HG03135 (cell line): ENCODE results near the gene CYP4F22.
"Not testable (repeated sequence)": the region's sequence is repeated elsewhere in the genome, so short reads cannot be mapped to it uniquely, and the experiment has no call there.

Experiments
- ATAC-seq: cut with Tn5 transposase; IDR thresholded peaks from one replicate; pipeline ENCODE4 v1.9.1; 2021; ENCODE audit warnings: mild to moderate bottlenecking, moderate library complexity; ENCODE audit not compliant: unreplicated experiment

The CYP4F22 gene

DNA sequence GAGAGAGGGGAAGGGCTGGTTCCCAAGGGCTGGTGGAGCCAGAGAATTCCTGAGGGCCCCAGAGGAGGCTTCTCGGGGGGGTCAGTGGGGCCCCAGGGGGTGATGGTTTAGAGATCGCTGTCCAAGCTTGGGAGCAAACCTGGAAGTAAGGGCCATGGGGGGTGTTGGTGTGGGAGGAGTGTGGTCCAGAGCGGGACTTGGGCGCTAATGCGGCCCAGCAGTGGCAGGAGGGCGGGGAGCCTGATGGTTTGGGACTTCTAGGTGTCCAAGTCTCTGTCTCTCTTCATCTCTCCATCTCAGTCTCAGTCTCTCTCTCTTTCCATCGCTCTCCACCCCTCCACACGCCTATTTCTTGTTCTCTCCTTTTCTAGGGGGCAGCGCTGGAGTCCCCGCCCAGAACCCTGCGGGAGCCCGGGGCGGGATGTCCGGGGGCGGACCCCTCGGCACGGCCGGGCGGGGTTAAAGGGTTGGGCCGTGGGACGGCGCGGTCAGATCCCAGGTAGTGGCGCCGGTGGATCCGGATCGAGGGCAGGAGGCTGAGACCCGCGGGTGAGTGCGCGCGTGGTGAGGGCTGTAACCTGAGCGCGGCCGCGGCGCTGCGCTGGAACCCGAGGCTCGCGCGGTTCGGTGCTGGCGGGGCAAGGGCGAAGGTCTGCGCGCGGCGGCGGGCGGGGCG is at the start of gene CYP4F22:
Gene CYP4F22 (plus strand): TSS at position 491 of the 676 bp plus-strand sequence. CDS start 16,812 bp downstream, outside the sequence.
- no peak for ATAC-seq

DNA sequence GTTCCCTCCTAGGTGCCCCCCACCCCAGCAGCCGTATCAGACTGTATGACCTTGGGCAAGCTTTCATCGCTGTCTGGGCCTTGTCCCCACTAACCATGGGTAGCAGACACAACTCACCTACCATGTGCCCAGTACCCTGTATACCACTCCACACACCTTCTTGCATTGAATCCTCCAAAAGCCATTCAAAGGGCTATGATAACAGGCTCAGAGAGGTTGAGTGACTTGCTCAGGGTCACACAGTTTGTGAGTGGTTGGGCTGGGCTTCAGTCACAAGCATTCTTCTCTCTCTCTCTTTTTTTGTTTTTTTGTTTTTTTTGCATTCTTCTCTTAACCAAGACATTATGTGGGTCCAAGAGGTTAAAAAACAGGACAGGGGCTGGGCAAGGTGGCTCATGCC is 46.6 kb upstream of the CYP4F22 start:
- ATAC-seq: no peak

GRCh38 chr19:15463861-15464371 is 44.4 kb upstream of the CYP4F22 start:
- ATAC-seq: no peak

GRCh38 chr19:15464394-15465385 is 43.6 kb upstream of the CYP4F22 start, which contains the start of gene RASAL3:
Gene RASAL3 (minus strand): TSS chr19:15464544. CDS start chr19:15464358, 186 bp downstream.
- no peak for ATAC-seq

GRCh38 chr19:15466851-15467733 is 41.2 kb upstream of the CYP4F22 start:
- ATAC-seq: peak; percentile 44

- no peak for ATAC-seq
Observed at GRCh38 chr19:15467734-15468214, 40.6 kb upstream of the CYP4F22 start.

GRCh38 chr19:15468675-15469512 is 39.4 kb upstream of the CYP4F22 start:
- ATAC-seq: no peak

DNA sequence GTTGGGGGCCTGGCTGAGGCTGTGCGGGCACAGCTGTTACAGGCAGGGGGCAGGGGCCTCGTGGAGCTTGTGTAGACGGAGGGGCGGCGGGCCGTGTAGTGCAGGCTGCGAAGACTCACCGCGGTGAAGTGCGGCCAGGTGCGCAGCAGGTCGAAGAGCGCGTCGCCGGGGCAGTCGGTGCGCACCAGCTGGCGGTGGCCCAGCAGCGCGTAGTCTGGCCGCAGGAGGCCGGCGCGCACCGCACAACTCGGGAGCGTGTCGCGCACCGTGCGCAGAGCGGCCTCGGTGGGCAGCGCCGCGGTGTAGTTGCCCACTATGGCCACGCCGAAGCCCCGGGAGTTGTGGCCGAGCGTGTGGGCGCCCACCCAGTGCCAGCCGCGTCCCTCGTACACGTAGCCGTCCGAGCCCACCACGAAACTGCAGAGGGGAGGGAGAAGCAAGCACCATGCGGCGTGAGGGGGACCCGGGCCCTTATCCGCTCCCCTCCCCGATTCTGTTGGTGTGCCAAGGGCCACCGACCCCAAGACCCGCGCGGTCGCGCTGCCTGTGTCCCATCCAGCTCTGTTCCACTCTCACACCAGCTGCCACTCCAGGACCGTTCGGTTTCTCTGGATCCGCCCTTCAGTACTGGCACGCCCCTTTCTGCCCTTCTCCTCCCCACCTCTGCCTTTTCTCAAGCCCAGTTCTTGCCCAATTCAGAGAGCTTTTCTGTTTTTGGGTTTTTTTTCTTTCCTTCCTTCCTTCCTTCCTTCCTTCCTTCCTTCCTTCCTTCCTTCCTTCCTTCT is 38.6 kb upstream of the CYP4F22 start:
- no peak for ATAC-seq

DNA sequence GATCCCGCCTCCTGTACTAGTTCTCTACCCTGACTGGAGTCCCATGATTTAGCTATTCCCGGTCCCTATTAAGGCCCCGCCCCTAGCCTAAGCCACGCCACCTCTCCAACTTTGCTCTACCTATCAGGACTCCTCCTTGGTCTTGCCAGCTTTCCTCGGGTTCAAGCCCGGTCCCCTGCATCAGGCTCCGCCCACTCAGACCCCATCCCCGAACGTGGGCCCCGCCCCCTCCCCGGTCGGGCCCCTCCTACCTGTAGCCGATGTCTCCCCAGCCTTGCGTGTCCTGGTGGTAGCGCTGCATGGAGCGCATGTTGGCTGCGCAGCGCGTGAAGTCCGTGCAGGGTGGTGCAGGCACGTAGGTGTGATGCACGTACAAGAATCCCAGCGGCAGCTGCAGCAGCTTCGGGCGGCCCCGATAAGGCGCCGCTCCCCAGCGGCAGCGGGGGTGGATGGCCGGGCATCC is 36.7 kb upstream of the CYP4F22 start:
- ATAC-seq: no peak

- not testable (repeated sequence) for ATAC-seq
Observed at GRCh38 chr19:15473821-15474220, 34.5 kb upstream of the CYP4F22 start.

DNA sequence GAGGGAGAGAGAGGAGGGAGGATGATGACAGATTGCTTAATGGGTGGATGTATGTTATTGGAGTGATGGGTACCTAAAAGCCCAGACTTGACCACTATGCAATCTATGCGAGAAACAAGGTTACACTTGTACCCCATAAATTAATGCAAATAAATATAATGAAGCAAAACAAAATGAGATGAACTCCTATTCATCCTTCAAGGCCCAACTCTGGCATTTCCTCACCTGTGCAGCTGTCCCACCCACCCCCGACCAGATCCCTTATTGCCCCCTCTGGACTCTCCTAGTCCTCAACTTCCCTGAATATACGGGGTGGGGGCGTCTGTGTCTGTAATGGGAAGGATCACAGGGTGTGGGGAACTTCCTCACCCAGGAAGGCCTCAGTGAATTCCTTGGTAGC is 33.2 kb upstream of the CYP4F22 start:
- ATAC-seq: no peak

DNA sequence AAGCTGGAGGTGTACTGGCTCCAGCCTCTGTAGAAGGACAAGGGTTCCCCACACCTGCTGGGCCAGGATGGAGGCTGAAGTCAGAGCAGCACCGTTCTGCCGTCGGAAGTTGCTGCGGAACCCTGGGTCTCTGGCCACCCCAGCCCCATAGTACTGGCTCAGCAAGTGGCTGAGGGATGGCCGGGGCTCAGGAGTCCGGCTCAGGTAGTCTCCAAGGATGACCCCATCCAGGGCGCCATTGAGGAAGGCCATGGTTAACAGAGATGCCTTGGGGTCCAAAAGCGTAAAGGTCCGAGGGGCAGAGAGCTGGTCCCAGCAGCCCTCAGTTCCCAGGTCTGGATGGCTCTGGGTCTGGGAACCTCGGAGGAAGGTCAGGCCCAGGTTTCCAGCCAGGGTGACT is 32.7 kb upstream of the CYP4F22 start:
- ATAC-seq: no peak

- no peak for ATAC-seq
Observed at GRCh38 chr19:15476325-15476724, 32.0 kb upstream of the CYP4F22 start.

GRCh38 chr19:15479391-15480345 is 28.7 kb upstream of the CYP4F22 start, which contains the start of gene PGLYRP2:
Gene PGLYRP2 (minus strand): TSS chr19:15479501. CDS start chr19:15479371, 130 bp downstream.
- no peak for ATAC-seq

DNA sequence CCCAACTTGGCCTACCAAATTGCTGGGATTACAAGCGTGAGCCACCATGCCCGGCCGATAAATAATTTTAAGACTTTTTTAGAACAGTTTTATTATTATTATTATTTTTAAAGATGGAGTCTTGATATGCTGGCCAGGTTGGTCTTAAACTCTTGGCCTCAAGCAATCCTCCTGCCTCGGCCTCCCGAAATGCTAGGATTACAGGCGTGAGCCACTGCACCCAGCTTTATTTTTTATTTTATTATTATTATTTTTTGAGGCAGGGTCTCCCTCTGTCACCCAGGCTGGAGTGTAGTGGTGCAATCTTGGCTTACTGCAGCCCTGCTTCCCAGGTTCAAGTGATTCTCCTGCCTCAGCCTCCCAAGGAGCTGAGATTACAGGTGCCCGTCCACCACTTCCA is 27.3 kb upstream of the CYP4F22 start:
- not testable (repeated sequence) for ATAC-seq

- not testable (repeated sequence) for ATAC-seq
Observed at GRCh38 chr19:15485768-15486167, 22.6 kb upstream of the CYP4F22 start.

GRCh38 chr19:15487038-15487437 is 21.3 kb upstream of the CYP4F22 start:
- ATAC-seq: no peak
